NK-92 treated with Interleukin-12 subunit alpha and Interleukin-12 subunit beta, amount 100 ng/mL, for 24 hours (cell line): ENCODE results near the gene ACTRT2.

Experiments used
- DNase-seq: peaks from one replicate; lab custom pipeline; 2025; lab: John Stamatoyannopoulos, UW

ACTRT2 gene

GRCh38 chr1:3033040-3033789, 11.9 kb downstream of the ACTRT2 start:
- DNase-seq: no peak

DNA sequence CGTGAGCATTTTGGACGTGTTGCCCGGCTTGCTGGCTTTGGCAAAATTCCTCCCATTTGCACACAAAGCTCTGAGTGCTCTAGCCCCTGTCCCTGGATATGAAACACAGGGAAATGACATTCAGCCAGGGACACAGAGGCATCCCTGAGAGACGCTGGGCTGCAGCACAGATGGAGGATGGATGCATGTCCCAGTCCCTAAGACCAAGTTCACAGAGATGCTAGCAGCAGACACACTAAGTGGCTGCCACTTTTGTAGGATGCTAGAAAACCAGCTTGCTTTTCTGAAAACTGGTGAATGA, 12.5 kb downstream of the ACTRT2 start:
- no peak for DNase-seq

- no peak for DNase-seq
Observed at GRCh38 chr1:3034162-3034561, 12.9 kb downstream of the ACTRT2 start.

GRCh38 chr1:3034728-3035562, 13.7 kb downstream of the ACTRT2 start:
- DNase-seq: no peak

- no peak for DNase-seq
Observed at GRCh38 chr1:3035563-3036446, 14.5 kb downstream of the ACTRT2 start.

DNA sequence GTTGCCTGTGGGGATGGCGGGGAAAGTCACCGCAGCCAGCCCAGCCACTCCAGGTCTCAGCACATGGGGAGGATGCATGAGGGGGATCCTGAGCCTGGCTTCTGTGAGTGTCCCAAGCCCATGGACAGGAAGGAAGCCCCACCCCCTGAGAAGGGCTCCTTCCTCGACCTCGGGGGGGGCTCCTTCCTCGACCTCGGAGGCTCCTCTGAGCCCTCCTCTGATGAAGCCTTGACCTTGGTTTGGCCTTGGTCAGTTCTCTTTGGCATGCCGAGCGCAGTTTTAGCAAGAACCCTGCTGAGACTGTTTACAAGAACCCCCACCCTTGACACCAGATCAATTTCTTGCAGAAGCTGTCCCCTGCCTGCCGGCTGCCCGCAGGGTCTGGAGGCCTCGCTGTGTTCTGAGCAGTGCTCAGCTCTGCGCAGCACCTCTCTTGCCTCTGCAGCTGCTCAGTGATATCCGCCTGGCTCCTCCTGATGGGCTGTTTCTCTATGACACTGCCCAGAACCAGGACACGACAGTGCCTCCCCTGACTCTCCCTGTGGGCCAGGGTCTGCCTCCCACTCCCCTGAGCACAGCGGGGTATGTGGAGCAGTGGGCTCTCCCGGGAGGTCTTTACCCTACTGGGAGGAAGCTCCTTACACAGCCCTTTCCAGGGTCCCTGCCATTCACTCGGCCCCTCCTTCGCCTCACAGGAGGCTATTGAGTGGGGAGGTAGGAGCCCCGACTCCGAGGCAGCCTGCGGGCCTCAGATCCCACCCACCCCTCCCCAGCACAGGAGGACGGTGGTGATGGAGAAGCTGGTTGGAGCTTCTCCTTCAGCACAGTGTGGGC, 15.4 kb downstream of the ACTRT2 start:
- no peak for DNase-seq

- no peak for DNase-seq
Observed at GRCh38 chr1:3037281-3038040, 16.2 kb downstream of the ACTRT2 start.

DNA sequence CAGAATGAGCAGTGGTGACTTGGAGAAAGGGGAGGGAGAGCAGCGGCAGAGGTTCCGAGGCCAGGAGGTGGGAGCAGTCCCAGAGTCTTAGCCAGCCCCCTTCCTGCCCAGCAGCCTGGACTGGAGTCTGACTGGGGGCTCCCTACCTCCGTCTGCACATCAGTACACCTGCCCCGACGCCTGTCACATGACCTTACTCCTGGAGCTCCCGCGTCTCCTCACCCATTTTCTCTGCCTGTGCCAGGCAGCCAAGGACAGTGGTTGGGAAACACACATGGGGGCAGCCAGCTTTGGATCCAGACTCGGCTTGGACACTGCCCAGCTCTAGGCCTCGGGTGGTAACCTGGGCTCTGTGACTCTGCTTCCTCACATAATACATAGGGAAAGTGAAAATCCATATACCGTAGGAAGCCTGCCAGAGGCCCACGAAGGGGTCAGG, 16.9 kb downstream of the ACTRT2 start:
- DNase-seq: no peak

DNA sequence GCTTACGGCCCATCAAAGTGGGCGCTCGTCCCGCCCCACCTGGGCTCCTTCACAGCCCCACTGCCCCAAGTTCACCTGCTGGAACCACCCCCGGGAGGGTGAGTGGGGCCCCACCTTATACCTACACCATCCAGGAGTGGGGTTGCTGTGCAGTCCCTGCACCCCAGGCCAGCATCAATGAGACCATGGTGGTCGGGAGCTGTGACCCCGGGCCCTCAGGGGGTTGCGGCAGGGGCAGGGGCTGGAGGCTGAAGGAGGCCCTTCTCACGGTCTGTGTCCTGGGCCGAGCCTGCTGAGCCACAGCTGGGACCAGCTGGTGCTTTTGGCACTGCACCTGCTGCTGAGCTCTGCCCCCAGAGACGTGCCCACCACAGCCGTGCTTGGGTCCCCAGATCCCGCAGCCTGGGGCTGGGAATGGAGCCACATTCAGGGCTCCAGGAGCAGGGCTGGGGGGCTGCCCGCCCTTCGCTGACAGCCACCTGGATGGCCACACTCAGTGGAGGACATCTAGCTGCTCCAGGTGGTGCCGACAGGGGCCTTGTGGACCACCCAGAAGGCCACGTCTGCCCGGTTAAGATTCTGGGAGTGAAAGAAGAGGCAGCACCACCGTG, 17.4 kb downstream of the ACTRT2 start:
- DNase-seq: no peak

- no peak for DNase-seq
Observed at GRCh38 chr1:3040004-3040403, 18.7 kb downstream of the ACTRT2 start.

DNA sequence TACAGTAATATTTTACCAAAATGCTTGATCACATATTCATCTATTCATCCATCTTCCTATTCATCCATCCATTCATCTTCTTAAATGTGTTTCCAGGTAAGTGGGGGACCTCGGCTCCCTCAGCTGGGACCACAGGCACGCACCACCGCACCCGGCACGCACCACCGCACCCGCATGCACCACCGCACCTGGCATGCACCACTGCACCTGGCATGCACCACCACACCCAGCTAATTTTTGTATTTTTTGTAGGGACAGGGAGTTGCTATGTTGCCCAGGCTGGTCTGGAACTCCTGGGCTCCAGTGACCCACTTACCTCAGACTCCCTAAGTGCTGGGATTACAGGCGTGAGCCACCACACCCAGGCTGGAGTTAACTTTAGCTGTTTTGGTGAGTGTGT, 21.2 kb downstream of the ACTRT2 start:
- DNase-seq: no peak

- DNase-seq: no peak
Observed at GRCh38 chr1:3049164-3049563, 27.9 kb downstream of the ACTRT2 start.

DNA sequence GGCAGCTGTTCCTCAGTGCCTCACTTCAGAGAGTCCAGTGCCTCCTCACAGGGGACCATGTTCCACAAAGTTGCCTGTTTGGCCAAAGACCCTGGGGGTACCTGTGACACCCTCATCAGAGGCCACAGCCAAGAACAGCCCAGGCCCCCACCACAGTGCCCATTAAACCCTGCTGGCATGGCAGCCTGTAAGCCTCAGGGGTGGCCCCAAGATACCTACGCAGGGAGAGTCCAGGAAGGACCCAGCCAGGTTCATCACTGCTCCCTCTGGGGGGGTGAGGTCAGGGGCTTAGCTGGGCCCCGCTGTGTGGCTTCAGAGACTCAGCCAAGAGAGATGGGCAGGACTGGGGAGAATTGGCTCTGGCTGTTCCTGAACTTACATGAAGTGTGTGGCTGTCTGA, 28.6 kb downstream of the ACTRT2 start:
- DNase-seq: no peak

- no peak for DNase-seq
Observed at GRCh38 chr1:3050603-3051002, 29.3 kb downstream of the ACTRT2 start.

- no peak for DNase-seq
Observed at GRCh38 chr1:3051270-3052268, 30.3 kb downstream of the ACTRT2 start.

DNA sequence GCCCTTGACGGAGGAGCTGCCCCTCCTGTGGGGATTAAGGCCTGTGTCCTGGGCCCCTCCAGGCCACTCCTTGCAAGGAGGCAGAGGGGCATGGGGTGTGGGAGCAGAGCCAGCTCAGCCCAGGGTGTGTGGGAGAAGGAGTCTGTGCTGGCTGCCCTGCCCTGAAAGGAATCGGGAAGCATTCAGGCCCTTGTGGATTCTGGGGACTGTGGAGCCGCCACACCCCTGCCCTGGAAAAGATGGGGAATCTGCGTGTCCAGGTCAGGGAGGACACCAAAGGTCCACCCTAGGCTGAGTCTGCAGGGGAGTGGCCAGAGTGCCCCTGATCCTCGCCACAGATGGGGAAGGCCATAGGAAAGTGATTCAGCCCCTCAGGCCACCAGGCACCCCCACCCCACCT, 31.2 kb downstream of the ACTRT2 start:
- DNase-seq: no peak

GRCh38 chr1:3053366-3053980, 32.2 kb downstream of the ACTRT2 start:
- DNase-seq: no peak

DNA sequence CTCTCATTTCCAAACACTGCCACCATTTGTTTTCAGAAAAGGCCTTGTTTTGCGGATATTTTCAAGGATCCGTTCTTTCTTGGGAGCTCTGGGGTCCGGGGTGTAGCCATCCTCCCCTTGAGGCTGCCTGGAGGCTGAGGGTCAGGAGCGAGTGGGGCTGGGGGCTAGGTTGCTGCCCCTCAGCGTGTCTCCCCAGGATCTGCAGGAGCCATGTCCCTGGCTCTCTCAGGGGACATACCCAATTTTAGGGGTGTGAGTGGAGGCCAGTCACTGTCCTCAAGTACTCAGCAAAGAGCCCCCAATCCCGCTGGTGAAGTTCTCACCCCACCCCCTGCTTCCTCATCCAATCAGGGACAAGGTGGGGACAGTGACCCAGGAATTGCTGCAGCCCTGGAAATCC, 32.7 kb downstream of the ACTRT2 start:
- DNase-seq: no peak

GRCh38 chr1:3054474-3054873, 33.2 kb downstream of the ACTRT2 start:
- no peak for DNase-seq
